Upper lobe of left lung (tissue), 6 donors: ENCODE data around the gene DCLK1. TPM values are rescaled to one million over a fixed set of nuclear protein-coding genes. Genes with fewer than 3 reads are reported as not detected.
A peak's percentile ranks its signal among the peaks of the same experiment; 100 is the strongest.

ENCODE experiments used
- ATAC-seq, 2 donors: fragments of 200-7000 bp; cut with Tn5 transposase; one replicate each; pipeline ENCODE4 v1.9.1; 2022; ENCODE audit warnings: mild to moderate bottlenecking in 2 of 2, moderate library complexity in 2 of 2; ENCODE audit not compliant: low FRiP score in 2 of 2
- DNase-seq, 2 donors: peaks; one replicate each; pipeline ENCODE4 v3.0.0-alpha.2; 2019 to 2020
- H3K27ac ChIP-seq, 4 donors: fragments of 200-600 bp; sonication (generic); one replicate each; pipeline ENCODE4 v1.5.1; 2016 to 2019
- H3K27me3 ChIP-seq, 4 donors: fragments of 200-600 bp; sonication (generic); one replicate each; pipeline ENCODE4 v1.5.1; 2017 to 2019
- H3K36me3 ChIP-seq, 4 donors: fragments of 200-600 bp; sonication (generic); one replicate each; pipeline ENCODE4 v1.5.1; 2016 to 2019
- H3K4me1 ChIP-seq, 4 donors: fragments of 200-600 bp; sonication (generic); one replicate each; pipeline ENCODE4 v1.5.1; 2018 to 2019
- H3K4me3 ChIP-seq, 4 donors: fragments of 200-600 bp; sonication (generic); one replicate each; pipeline ENCODE4 v1.5.1; 2017 to 2019; ENCODE audit warnings: mild to moderate bottlenecking in 2 of 4, moderate library complexity in 1 of 4
- H3K9me3 ChIP-seq, 4 donors: fragments of 200-600 bp; sonication (generic); one replicate each; pipeline ENCODE4 v1.5.1; 2018 to 2019
- EP300 ChIP-seq, 4 donors: sonication (generic); formaldehyde crosslinking; IDR thresholded peaks; one replicate each; pipeline ENCODE4 v1.5.1; 2017; ENCODE audit warnings: antibody characterized with exemption in 4 of 4, control low read depth in 2 of 4
- POLR2A ChIP-seq, 4 donors: fragments of 450-650 bp; IDR thresholded peaks; one replicate each; pipeline ENCODE4 v1.5.1; 2016 to 2017; ENCODE audit warnings: antibody characterized with exemption in 4 of 4, mild to moderate bottlenecking in 2 of 4
- POLR2AphosphoS5 ChIP-seq, 2 donors: sonication (generic); formaldehyde crosslinking; IDR thresholded peaks; one replicate each; pipeline ENCODE4 v1.5.1; 2017; ENCODE audit warnings: antibody characterized with exemption in 2 of 2
- WGBS, 2 donors: methylation state at CpG; one replicate each; pipeline ENCODE4 v1.1.5; 2017 to 2018; 5-methylcytosine and 5-hydroxymethylcytosine counted together
- total RNA-seq, 6 donors: library from RNA; depleted of rRNA in 4 of 6; stranded (reverse); fragments of >200 nt in 4 of 6; gene quantifications; one replicate each; pipeline versions ENCODE4 v1.1.0 to v1.2.1, GENCODE V29; 2016 to 2021
- TF ChIP-seq, protein P1 (sequence below), 6 experiments: fragments of 450-650 bp in 4 of 6; fragments of 200-600 bp in 2 of 6; sonication (generic) in 2 of 6; IDR thresholded peaks; one replicate each; pipeline ENCODE4 v1.5.1; 2016 to 2019; ENCODE audit warnings: antibody characterized with exemption in 6 of 6
- donor health status: DM: no; HTN: no; CAD: no; lungs with moderate emphysema.
- donor health status: DM: no; HTN: yes; CAD: no; lungs with severe emphysema.

DCLK1 gene
- total RNA-seq, 6 donors from 2014 or later, result 2.1 to 14.7 (median 3.9) TPM

DNA sequence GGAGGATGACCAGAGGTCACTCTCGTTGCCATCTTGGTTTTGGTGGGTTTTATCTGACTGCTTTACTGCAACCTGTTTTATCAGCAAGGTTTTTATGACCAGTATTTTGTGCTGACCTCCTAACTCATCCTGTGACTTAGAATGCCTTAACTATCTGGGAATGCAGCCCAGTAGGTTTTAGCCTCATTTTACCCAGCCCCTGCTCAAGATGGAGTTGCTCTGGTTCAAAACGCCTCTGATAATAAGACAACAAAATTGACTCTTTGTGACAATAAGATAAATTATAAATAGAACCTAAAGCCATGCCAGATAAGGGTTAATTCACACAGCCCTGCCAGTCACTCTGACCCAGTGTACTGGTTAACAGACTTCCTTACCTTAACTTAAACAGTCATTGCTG is 387.0 kb downstream of the DCLK1 start:
- TF ChIP-seq, protein P1, sequence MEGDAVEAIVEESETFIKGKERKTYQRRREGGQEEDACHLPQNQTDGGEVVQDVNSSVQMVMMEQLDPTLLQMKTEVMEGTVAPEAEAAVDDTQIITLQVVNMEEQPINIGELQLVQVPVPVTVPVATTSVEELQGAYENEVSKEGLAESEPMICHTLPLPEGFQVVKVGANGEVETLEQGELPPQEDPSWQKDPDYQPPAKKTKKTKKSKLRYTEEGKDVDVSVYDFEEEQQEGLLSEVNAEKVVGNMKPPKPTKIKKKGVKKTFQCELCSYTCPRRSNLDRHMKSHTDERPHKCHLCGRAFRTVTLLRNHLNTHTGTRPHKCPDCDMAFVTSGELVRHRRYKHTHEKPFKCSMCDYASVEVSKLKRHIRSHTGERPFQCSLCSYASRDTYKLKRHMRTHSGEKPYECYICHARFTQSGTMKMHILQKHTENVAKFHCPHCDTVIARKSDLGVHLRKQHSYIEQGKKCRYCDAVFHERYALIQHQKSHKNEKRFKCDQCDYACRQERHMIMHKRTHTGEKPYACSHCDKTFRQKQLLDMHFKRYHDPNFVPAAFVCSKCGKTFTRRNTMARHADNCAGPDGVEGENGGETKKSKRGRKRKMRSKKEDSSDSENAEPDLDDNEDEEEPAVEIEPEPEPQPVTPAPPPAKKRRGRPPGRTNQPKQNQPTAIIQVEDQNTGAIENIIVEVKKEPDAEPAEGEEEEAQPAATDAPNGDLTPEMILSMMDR (IDR thresholded peaks at IDR 0.05), result no peak
- no peak for TF ChIP-seq POLR2A (IDR thresholded peaks at IDR 0.05)
- TF ChIP-seq POLR2AphosphoS5 (IDR thresholded peaks at IDR 0.05), result no peak
- no peak for TF ChIP-seq EP300 (IDR thresholded peaks at IDR 0.05)
- Histone ChIP-seq H3K4me1 (no peaks in the 10 kb centered on the region), H3K4me3 (no peak overlapping the region), H3K9me3 (no peaks in the 10 kb centered on the region), H3K27ac (no peak overlapping the region), H3K27me3 (no peaks in the 10 kb centered on the region), H3K36me3 (no peaks in the 10 kb centered on the region)
- DNase-seq (no peak), ATAC-seq (no peak)
- 84% methylated on average over 2 of the region's 2 CpGs for WGBS, 2 donors

- H3K4me3 ChIP-seq, result no peak overlapping the region
- no peaks in the 10 kb centered on the region for H3K9me3 ChIP-seq
- DNase-seq (no peak), ATAC-seq (no peak)
- TF ChIP-seq, protein P1 (IDR thresholded peaks at IDR 0.05), result no peak
- TF ChIP-seq EP300 (IDR thresholded peaks at IDR 0.05) (no peak), POLR2A (IDR thresholded peaks at IDR 0.05) (no peak), POLR2AphosphoS5 (IDR thresholded peaks at IDR 0.05) (no peak)
- H3K27me3 ChIP-seq, result no peaks in the 10 kb centered on the region
- H3K4me1 ChIP-seq, result no peaks in the 10 kb centered on the region
- 63 to 75% methylated on average over 3 of the region's 3 CpGs for WGBS, 2 donors
- no peaks in the 10 kb centered on the region for H3K36me3 ChIP-seq
- no peak overlapping the region for H3K27ac ChIP-seq
Observed at GRCh38 chr13:35743165-35743564, 388.0 kb downstream of the DCLK1 start.

- Histone ChIP-seq H3K36me3 (no peaks in the 10 kb centered on the region), H3K9me3 (no peaks in the 10 kb centered on the region), H3K27ac (no peak overlapping the region), H3K4me1 (no peaks in the 10 kb centered on the region), H3K4me3 (no peak overlapping the region), H3K27me3 (no peaks in the 10 kb centered on the region)
- DNase-seq (no peak), ATAC-seq (no peak)
- 81 to 84% methylated on average over 5 of the region's 5 CpGs for WGBS, 2 donors
- TF ChIP-seq POLR2AphosphoS5 (IDR thresholded peaks at IDR 0.05) (no peak), POLR2A (IDR thresholded peaks at IDR 0.05) (no peak), EP300 (IDR thresholded peaks at IDR 0.05) (no peak)
- TF ChIP-seq, protein P1 (IDR thresholded peaks at IDR 0.05), result no peak
Observed at GRCh38 chr13:35741657-35742056, 389.5 kb downstream of the DCLK1 start.

DNA sequence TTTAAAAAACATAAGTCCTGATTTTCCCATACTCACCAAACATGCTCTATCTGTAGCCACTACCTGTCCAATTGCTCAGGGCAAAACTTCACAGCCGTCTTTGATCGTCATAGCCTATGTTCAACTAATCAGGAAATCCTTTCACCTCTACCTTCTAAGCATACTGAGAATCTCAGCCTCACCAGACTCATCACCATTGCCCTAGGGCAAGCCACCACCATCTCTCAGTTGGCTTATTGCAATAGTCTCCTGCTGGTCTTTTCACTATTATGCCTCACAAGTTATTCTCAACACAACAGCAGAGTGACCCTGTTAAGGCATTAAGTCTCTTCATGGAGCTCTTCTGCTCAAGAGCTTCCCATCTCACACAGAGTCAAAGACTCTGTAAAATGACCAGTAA is 394.3 kb downstream of the DCLK1 start:
- H3K4me3 ChIP-seq, result no peak overlapping the region
- no peak for DNase-seq
- no peaks in the 10 kb centered on the region for H3K36me3 ChIP-seq
- no peak overlapping the region for H3K27ac ChIP-seq
- 46 to 48% methylated on average over 2 of the region's 2 CpGs for WGBS, 2 donors
- no peaks in the 10 kb centered on the region for H3K27me3 ChIP-seq
- no peaks in the 10 kb centered on the region for H3K4me1 ChIP-seq
- TF ChIP-seq POLR2AphosphoS5 (IDR thresholded peaks at IDR 0.05) (no peak), POLR2A (IDR thresholded peaks at IDR 0.05) (no peak), EP300 (IDR thresholded peaks at IDR 0.05) (no peak)
- TF ChIP-seq, protein P1 (IDR thresholded peaks at IDR 0.05), result no peak
- ATAC-seq, result no peak
- H3K9me3 ChIP-seq, result no peaks in the 10 kb centered on the region

GRCh38 chr13:35733827-35734226 is 397.4 kb downstream of the DCLK1 start:
- no peak overlapping the region for H3K27ac ChIP-seq

More at GRCh38 chr13:35733827-35734226, 397.4 kb downstream of the DCLK1 start:
- Histone ChIP-seq H3K4me3 (no peak overlapping the region), H3K9me3 (no peaks in the 10 kb centered on the region), H3K27me3 (no peaks in the 10 kb centered on the region), H3K36me3 (no peaks in the 10 kb centered on the region), H3K4me1 (no peaks in the 10 kb centered on the region)
- ATAC-seq (peak in 1 of 2 donors; percentile 82), DNase-seq (no peak)
- WGBS, 2 donors, result 52 to 74% methylated on average over 4 of the region's 4 CpGs
- TF ChIP-seq EP300 (IDR thresholded peaks at IDR 0.05), result no peak
- no peak for TF ChIP-seq POLR2A (IDR thresholded peaks at IDR 0.05)
- no peak for TF ChIP-seq POLR2AphosphoS5 (IDR thresholded peaks at IDR 0.05)
- TF ChIP-seq, protein P1 (IDR thresholded peaks at IDR 0.05), result no peak
